HepG2 (cell line): ENCODE measurements around the gene ZNF181. TPM values are rescaled to one million over a fixed set of nuclear protein-coding genes. Genes with fewer than 3 reads are reported as not detected.

ENCODE experiments used
- BRF2 ChIP-seq: sonication (generic); formaldehyde crosslinking; IDR thresholded peaks from 2 replicates; pipeline ENCODE4 v1.8.1; 2022; ENCODE audit warnings: mild to moderate bottlenecking, missing genetic modification reagents
- CBX2 ChIP-seq, 2 experiments: fragments of 200-600 bp in 1 of 2; sonication (generic); formaldehyde crosslinking in 1 of 2; IDR thresholded peaks; 2 replicates each; pipeline versions ENCODE4 v1.7.0 to v1.8.1; 2018 to 2022; ENCODE audit warnings: low read depth in 2 of 2, low read length in 1 of 2, mild to moderate bottlenecking in 1 of 2, missing genetic modification reagents in 1 of 2
- FIP1L1 ChIP-seq: fragments of 200-400 bp; formaldehyde crosslinking; IDR thresholded peaks from 2 replicates; pipeline ENCODE4 v1.6.1; 2018; ENCODE audit warnings: low read depth, mild to moderate bottlenecking, low read length, moderate library complexity, borderline replicate concordance; ENCODE audit not compliant: insufficient read depth
- FOXK1 ChIP-seq: sonication (generic); formaldehyde crosslinking; IDR thresholded peaks from 2 replicates; pipeline ENCODE4 v1.4.0; 2020; ENCODE audit warnings: low read depth, missing genetic modification reagents, borderline replicate concordance
- HDAC2 ChIP-seq: sonication (generic); formaldehyde crosslinking; IDR thresholded peaks from 2 replicates; pipeline ENCODE4 v1.4.0; 2020; ENCODE audit warnings: missing genetic modification reagents
- HMG20A ChIP-seq: IDR thresholded peaks from 2 replicates; pipeline ENCODE4 v1.6.1; 2016; ENCODE audit warnings: borderline replicate concordance
- MYC ChIP-seq: sonication (generic); formaldehyde crosslinking; IDR thresholded peaks from 2 replicates; pipeline ENCODE4 v1.9.0; 2021; ENCODE audit warnings: missing genetic modification reagents, borderline replicate concordance
- PHF5A ChIP-seq: IDR thresholded peaks from one replicate; pipeline ENCODE4 v1.6.1; 2018; ENCODE audit warnings: low read depth, missing genetic modification reagents; ENCODE audit not compliant: unreplicated experiment
- RFXANK ChIP-seq: IDR thresholded peaks from 2 replicates; pipeline ENCODE4 v1.6.1; 2016
- SETDB1 ChIP-seq: sonication (generic); formaldehyde crosslinking; IDR thresholded peaks from 2 replicates; pipeline ENCODE4 v1.5.1; 2020; ENCODE audit warnings: missing genetic modification reagents, mild to moderate bottlenecking, borderline replicate concordance
- TFDP1 ChIP-seq: IDR thresholded peaks from 2 replicates; pipeline ENCODE4 v1.6.1; 2016; ENCODE audit warnings: missing compliant biosample characterization, missing genetic modification reagents, borderline replicate concordance
- TP53 ChIP-seq: sonication (generic); formaldehyde crosslinking; conservative IDR thresholded peaks from 2 replicates; pipeline ENCODE4 v1.4.0; 2020; ENCODE audit warnings: missing genetic modification reagents
- ZMAT3 ChIP-seq: sonication (generic); formaldehyde crosslinking; conservative IDR thresholded peaks from 2 replicates; pipeline ENCODE4 v1.7.0; 2021; ENCODE audit warnings: missing genetic modification reagents
- ZNF230 ChIP-seq: sonication (generic); formaldehyde crosslinking; IDR thresholded peaks from 2 replicates; pipeline ENCODE4 v1.4.0; 2020; ENCODE audit warnings: mild to moderate bottlenecking, missing genetic modification reagents
- ZNF550 ChIP-seq: sonication (generic); formaldehyde crosslinking; IDR thresholded peaks from 2 replicates; pipeline ENCODE4 v1.4.0; 2020; ENCODE audit warnings: mild to moderate bottlenecking, missing genetic modification reagents, borderline replicate concordance
- ZNF605 ChIP-seq: sonication (generic); formaldehyde crosslinking; IDR thresholded peaks from 2 replicates; pipeline ENCODE4 v1.8.0; 2022; ENCODE audit warnings: mild to moderate bottlenecking, missing genetic modification reagents
- ZNF644 ChIP-seq: IDR thresholded peaks from 2 replicates; pipeline ENCODE4 v1.6.1; 2016; ENCODE audit warnings: low read depth
- ZNF773 ChIP-seq: sonication (generic); formaldehyde crosslinking; IDR thresholded peaks from 2 replicates; pipeline ENCODE4 v1.4.0; 2020; ENCODE audit warnings: missing genetic modification reagents, borderline replicate concordance
- ZNF790 ChIP-seq: sonication (generic); formaldehyde crosslinking; IDR thresholded peaks from 2 replicates; pipeline ENCODE4 v1.8.0; 2022; ENCODE audit warnings: missing genetic modification reagents, mild to moderate bottlenecking, borderline replicate concordance
- ZNF792 ChIP-seq: IDR thresholded peaks from 2 replicates; pipeline ENCODE4 v1.6.1; 2016
- ZSCAN25 ChIP-seq: sonication (generic); formaldehyde crosslinking; IDR thresholded peaks from 2 replicates; pipeline ENCODE4 v1.8.0; 2022; ENCODE audit warnings: mild to moderate bottlenecking, missing genetic modification reagents
- polyA plus RNA-seq, 8 experiments: library from polyadenylated mRNA; depleted of rRNA in 3 of 8; stranded (reverse) in 7 of 8; unstranded in 1 of 8; fragments of >200 nt; fragmentation: Illumina TruSeq in 4 of 8; extraction: Trizol in 4 of 8; gene quantifications; 2 replicates each; pipeline versions ENCODE4 v1.2.1 to v1.2.3, GENCODE V29; 2011 to 2016; ENCODE audit warnings: low read depth in 4 of 8, missing spikeins in 1 of 8, mixed read lengths in 1 of 8; ENCODE audit not compliant: insufficient read depth in 1 of 8
- total RNA-seq, 5 experiments: library from RNA; depleted of rRNA; stranded (reverse); fragments of >200 nt; fragmentation: Illumina TruSeq; extraction: Trizol; gene quantifications; 2 replicates each; pipeline ENCODE4 v1.2.3, GENCODE V29; 2016; ENCODE audit warnings: low read depth in 1 of 5
- TF ChIP-seq, protein P1 (sequence below): IDR thresholded peaks from 2 replicates; pipeline ENCODE4 v1.6.1; 2016; ENCODE audit warnings: low read depth, missing genetic modification reagents, missing compliant biosample characterization

Gene ZNF181
- total and polyA plus RNA-seq, 2 of the 13 experiments (the other 11 are each of a cell fraction or from before 2014, with no cell fraction given), result 10.6 to 15.5 TPM

- TF ChIP-seq FIP1L1, result no peak
- TF ChIP-seq ZMAT3, result peak; percentile 50; the same call in 1 of the 2 replicates
- peak; percentile 62; the same call in 1 of the 2 replicates for TF ChIP-seq ZNF792
- no peak for TF ChIP-seq ZNF644
- no peak for TF ChIP-seq ZSCAN25
- peak; percentile 12; the same call in 1 of the 2 replicates for TF ChIP-seq ZNF605 (CRISPR knock-in tag)
- peak; percentile 72 for TF ChIP-seq FOXK1 (CRISPR knock-in tag)
- peak; percentile 31; the same call in 1 of the 2 replicates for TF ChIP-seq ZNF230 (CRISPR knock-in tag)
- peak; percentile 48 for TF ChIP-seq PHF5A (CRISPR knock-in tag)
- 0 out of 2 replicates have a peak, but pooled peaks have one; percentile 59 for TF ChIP-seq ZNF773
- no peak for TF ChIP-seq SETDB1 (CRISPR knock-in tag)
- TF ChIP-seq RFXANK (CRISPR knock-in tag), result no peak
- TF ChIP-seq BRF2, result no peak
- TF ChIP-seq CBX2 (IDR thresholded peaks at IDR 0.05; ENCODE audit: low read depth, low read length), result no peak
- TF ChIP-seq CBX2 (CRISPR knock-in tag; IDR thresholded peaks at IDR 0.05; ENCODE audit: low read depth), result no peak
- peak; percentile 77 for TF ChIP-seq MYC
- TF ChIP-seq ZNF550, result 0 out of 2 replicates have a peak, but pooled peaks have one; percentile 70
- peak; percentile 83; the same call in 1 of the 2 replicates for TF ChIP-seq ZNF790
- TF ChIP-seq TP53 (CRISPR knock-in tag), result no peak
- TF ChIP-seq, protein P1, sequence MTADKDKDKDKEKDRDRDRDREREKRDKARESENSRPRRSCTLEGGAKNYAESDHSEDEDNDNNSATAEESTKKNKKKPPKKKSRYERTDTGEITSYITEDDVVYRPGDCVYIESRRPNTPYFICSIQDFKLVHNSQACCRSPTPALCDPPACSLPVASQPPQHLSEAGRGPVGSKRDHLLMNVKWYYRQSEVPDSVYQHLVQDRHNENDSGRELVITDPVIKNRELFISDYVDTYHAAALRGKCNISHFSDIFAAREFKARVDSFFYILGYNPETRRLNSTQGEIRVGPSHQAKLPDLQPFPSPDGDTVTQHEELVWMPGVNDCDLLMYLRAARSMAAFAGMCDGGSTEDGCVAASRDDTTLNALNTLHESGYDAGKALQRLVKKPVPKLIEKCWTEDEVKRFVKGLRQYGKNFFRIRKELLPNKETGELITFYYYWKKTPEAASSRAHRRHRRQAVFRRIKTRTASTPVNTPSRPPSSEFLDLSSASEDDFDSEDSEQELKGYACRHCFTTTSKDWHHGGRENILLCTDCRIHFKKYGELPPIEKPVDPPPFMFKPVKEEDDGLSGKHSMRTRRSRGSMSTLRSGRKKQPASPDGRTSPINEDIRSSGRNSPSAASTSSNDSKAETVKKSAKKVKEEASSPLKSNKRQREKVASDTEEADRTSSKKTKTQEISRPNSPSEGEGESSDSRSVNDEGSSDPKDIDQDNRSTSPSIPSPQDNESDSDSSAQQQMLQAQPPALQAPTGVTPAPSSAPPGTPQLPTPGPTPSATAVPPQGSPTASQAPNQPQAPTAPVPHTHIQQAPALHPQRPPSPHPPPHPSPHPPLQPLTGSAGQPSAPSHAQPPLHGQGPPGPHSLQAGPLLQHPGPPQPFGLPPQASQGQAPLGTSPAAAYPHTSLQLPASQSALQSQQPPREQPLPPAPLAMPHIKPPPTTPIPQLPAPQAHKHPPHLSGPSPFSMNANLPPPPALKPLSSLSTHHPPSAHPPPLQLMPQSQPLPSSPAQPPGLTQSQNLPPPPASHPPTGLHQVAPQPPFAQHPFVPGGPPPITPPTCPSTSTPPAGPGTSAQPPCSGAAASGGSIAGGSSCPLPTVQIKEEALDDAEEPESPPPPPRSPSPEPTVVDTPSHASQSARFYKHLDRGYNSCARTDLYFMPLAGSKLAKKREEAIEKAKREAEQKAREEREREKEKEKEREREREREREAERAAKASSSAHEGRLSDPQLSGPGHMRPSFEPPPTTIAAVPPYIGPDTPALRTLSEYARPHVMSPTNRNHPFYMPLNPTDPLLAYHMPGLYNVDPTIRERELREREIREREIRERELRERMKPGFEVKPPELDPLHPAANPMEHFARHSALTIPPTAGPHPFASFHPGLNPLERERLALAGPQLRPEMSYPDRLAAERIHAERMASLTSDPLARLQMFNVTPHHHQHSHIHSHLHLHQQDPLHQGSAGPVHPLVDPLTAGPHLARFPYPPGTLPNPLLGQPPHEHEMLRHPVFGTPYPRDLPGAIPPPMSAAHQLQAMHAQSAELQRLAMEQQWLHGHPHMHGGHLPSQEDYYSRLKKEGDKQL (CRISPR knock-in tag), result no peak
- 0 out of 2 replicates have a peak, but pooled peaks have one; percentile 9 for TF ChIP-seq HMG20A
- 0 out of 2 replicates have a peak, but pooled peaks have one; percentile 14 for TF ChIP-seq HDAC2 (CRISPR knock-in tag)
- TF ChIP-seq TFDP1, result peak; percentile 10; the same call in 1 of the 2 replicates
These were observed at the start of gene ZNF181 (continued) for GRCh38 chr19:34733746-34734536.
